Ovary (tissue), 9 donors: ENCODE data around the gene OR2L13. TPM values are rescaled to one million over a fixed set of nuclear protein-coding genes. Genes with fewer than 3 reads are reported as not detected.

Experiments used
- DNase-seq, 5 donors: peaks; one replicate each; pipeline ENCODE4 v3.0.0-alpha.2; 2019 to 2020
- H3K27ac ChIP-seq, 2 donors: fragments of 200-600 bp; one replicate each; pipeline versions ENCODE4 v1.5.1 to v1.8.0; 2019 to 2022
- H3K27me3 ChIP-seq: fragments of 200-600 bp; one replicate; pipeline ENCODE4 v1.8.0; 2022
- H3K36me3 ChIP-seq: fragments of 200-600 bp; sonication (generic); one replicate; pipeline ENCODE4 v1.5.1; 2019
- H3K4me1 ChIP-seq: one replicate; pipeline ENCODE4 v1.8.1; 2013; ENCODE audit warnings: mild to moderate bottlenecking, moderate library complexity; ENCODE audit not compliant: insufficient read depth
- H3K4me3 ChIP-seq: fragments of 200-600 bp; sonication (generic); one replicate; pipeline ENCODE4 v1.5.1; 2017
- H3K9me3 ChIP-seq, 2 donors: fragments of 200-600 bp in 1 of 2; sonication (generic) in 1 of 2; one replicate each; pipeline versions ENCODE4 v1.5.1 to v1.8.1; 2013 to 2019; ENCODE audit warnings: mild to moderate bottlenecking in 1 of 2, moderate library complexity in 1 of 2
- EP300 ChIP-seq: sonication (generic); formaldehyde crosslinking; IDR thresholded peaks from one replicate; pipeline ENCODE4 v1.6.1; 2017; ENCODE audit warnings: antibody characterized with exemption
- POLR2A ChIP-seq: fragments of 450-650 bp; IDR thresholded peaks from one replicate; pipeline ENCODE4 v1.6.1; 2017; ENCODE audit warnings: antibody characterized with exemption, mild to moderate bottlenecking, moderate library complexity
- WGBS, 3 donors: extraction: QIAGEN DNeasy Blood & Tissue Kit in 1 of 3; methylation state at CpG; one replicate each; pipeline versions ENCODE4 v1.1.5 to v1.1.7; 2013 to 2017; 5-methylcytosine and 5-hydroxymethylcytosine counted together
- intact Hi-C, 4 donors: fragments of 100-400 bp; cut with DNase I; formaldehyde crosslinking; loops; one replicate each; pipeline versions ENCODE4 v1.11.0 to v1.15.1; 2022 to 2023
- polyA plus RNA-seq, 2 donors: library from polyadenylated mRNA; stranded (reverse); fragments of 200-250 nt in 1 of 2; fragments of 350-450 nt in 1 of 2; fragmentation: Illumina TruSeq in 1 of 2; extraction: RNeasy Lipid Tissue Mini Kit (QIAGEN cat#74804) in 1 of 2; gene quantifications; one replicate each; pipeline ENCODE4 v1.2.3, GENCODE V29; 2013 to 2014
- small RNA-seq: library from RNA; depleted of rRNA; stranded (forward); fragments of <200 nt; gene quantifications from one replicate; pipeline ENCODE3, GENCODE V24; 2016
- total RNA-seq, 7 donors: library from RNA; depleted of rRNA in 2 of 7; stranded (reverse); fragments of >200 nt in 2 of 7; fragmentation: NEBNext Ultra II Directional in 3 of 7; extraction: Animal tissue kit (Norgen Biotek cat#: 25700) in 3 of 7; gene quantifications; one replicate each; pipeline versions ENCODE4 v1.1.0 to v1.2.4, GENCODE V29; 2016 to 2023
- TF ChIP-seq, protein P1 (sequence below), 3 donors: fragments of 450-650 bp in 2 of 3; fragments of 200-600 bp in 1 of 3; IDR thresholded peaks; one replicate each; pipeline versions ENCODE4 v1.5.1 to v1.8.0; 2016 to 2022; ENCODE audit warnings: antibody characterized with exemption in 3 of 3, mild to moderate bottlenecking in 1 of 3
- donor health status: DM: no; HTN: no; CAD: no; lungs with moderate emphysema.
- donor health status: DM: no; HTN: no; CAD: no.
- donor health status: Bipolar disorder and iron deficiency.
- donor health status: DM: yes; HTN: yes; CAD: no.
- donor health status: DM: no; HTN: no; CAD: no.
- donor health status: DM: yes; HTN: yes; CAD: no.

The OR2L13 gene
- total and polyA plus RNA-seq, 9 donors: 0.04 to 0.34 (median 0.24) TPM; not detected in 4

DNA sequence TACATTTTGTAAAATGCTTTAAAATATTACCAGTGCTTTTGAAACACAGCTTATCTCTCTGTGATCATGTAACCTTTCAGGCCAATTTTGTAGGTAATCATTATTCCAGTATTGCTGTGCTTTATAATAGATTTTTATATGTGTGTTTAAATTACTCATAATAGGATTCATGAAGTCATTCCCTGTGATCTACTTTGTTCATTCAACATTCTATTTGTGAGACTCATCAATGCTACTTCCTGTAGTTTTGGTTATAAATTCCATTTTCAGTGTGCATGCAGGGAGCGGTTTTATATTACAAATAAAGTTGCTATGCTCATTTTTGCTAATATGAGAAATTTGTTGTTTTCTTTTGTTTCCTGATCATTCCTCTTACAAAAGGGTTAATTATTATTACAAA lies 45.9 kb downstream of the OR2L13 start:
- TF ChIP-seq, protein P1, sequence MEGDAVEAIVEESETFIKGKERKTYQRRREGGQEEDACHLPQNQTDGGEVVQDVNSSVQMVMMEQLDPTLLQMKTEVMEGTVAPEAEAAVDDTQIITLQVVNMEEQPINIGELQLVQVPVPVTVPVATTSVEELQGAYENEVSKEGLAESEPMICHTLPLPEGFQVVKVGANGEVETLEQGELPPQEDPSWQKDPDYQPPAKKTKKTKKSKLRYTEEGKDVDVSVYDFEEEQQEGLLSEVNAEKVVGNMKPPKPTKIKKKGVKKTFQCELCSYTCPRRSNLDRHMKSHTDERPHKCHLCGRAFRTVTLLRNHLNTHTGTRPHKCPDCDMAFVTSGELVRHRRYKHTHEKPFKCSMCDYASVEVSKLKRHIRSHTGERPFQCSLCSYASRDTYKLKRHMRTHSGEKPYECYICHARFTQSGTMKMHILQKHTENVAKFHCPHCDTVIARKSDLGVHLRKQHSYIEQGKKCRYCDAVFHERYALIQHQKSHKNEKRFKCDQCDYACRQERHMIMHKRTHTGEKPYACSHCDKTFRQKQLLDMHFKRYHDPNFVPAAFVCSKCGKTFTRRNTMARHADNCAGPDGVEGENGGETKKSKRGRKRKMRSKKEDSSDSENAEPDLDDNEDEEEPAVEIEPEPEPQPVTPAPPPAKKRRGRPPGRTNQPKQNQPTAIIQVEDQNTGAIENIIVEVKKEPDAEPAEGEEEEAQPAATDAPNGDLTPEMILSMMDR (IDR thresholded peaks at IDR 0.05): no peak
- TF ChIP-seq EP300 (no peak), POLR2A (no peak)
- intact Hi-C loops: no loop called here
- Histone ChIP-seq H3K4me3 (no peak overlapping the region), H3K9me3 (no peaks in the 10 kb centered on the region), H3K27me3 (no peaks in the 10 kb centered on the region), H3K27ac (no peak overlapping the region), H3K4me1 (no peaks in the 10 kb centered on the region), H3K36me3 (no peaks in the 10 kb centered on the region)
- no peak for DNase-seq
- 66 to 67% (median 67%) methylated on average over 1 of the region's 1 CpG for WGBS, 3 donors

DNA sequence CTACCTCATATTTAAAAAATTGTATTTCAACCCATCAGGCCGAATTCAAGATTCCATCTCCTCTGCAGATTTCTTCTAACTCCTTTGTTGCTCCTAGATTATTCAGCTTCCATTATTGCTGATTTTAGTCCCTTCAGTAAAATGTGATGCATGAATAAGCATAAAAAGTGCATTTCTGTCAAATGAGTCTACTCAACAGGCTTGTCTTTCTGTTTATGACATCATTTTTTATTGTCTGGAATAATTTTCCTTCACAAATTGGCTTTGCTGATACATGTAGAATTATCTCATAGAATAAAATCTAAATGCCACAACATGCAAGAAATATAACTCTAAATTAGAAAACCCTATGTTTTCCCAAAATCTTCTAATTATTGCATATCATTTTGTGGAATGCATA lies 48.3 kb downstream of the OR2L13 start:
- Histone ChIP-seq H3K27me3 (no peaks in the 10 kb centered on the region), H3K36me3 (no peaks in the 10 kb centered on the region), H3K4me1 (no peaks in the 10 kb centered on the region), H3K9me3 (no peaks in the 10 kb centered on the region), H3K27ac (no peak overlapping the region), H3K4me3 (no peak overlapping the region)
- intact Hi-C loops: no loop called here
- no peak for DNase-seq
- TF ChIP-seq POLR2A (no peak), EP300 (no peak)
- TF ChIP-seq, protein P1 (IDR thresholded peaks at IDR 0.05): no peak
- WGBS, 3 donors: 42 to 47% (median 44%) methylated on average over 1 of the region's 1 CpG

GRCh38 chr1:248144513-248145198 lies 49.7 kb downstream of the OR2L13 start, which contains the start of gene OR2M5:
Gene OR2M5 (plus strand): TSS chr1:248145148. CDS start chr1:248145148, 0 bp downstream.
- TF ChIP-seq EP300: no peak
- TF ChIP-seq POLR2A: no peak
- TF ChIP-seq, protein P1 (IDR thresholded peaks at IDR 0.05): no peak
- WGBS, 3 donors: 84% methylated on average over 3 of the region's 3 CpGs
- Histone ChIP-seq H3K27me3 (no peaks in the 10 kb centered on the region), H3K27ac (no peak within 1 kb of the TSS), H3K4me3 (no peak within 1 kb of the TSS), H3K36me3 (no peaks in the 10 kb centered on the region), H3K9me3 (no peaks in the 10 kb centered on the region), H3K4me1 (no peaks in the 10 kb centered on the region)
- no peak for DNase-seq
- intact Hi-C loops: no loop called here

Small RNAs within 50 kb of the gene (small RNA-seq; reads per million reads assigned to genes)
- gene RF00019: not detected

Other genes with a start within 250 kb of the OR2L13 start
- 1 to 10 TPM in 1 of 7 donors, under 1 TPM in 6; 0.13 to 3.2 (median 0.41) TPM for gene TRIM58, start 238.0 kb upstream of the OR2L13 start, total RNA-seq
- under 1 TPM; 0.13 to 0.35 TPM for gene TRIM58, start 238.0 kb upstream of the OR2L13 start, polyA plus RNA-seq
- under 1 TPM in 2 of 7 donors, not detected in 5; 0.25 to 0.46 TPM for gene OR2W3, start 199.6 kb upstream of the OR2L13 start, total RNA-seq
- under 1 TPM in 1 of 2 donors, not detected in 1; 0.22 TPM for gene OR2W3, start 199.6 kb upstream of the OR2L13 start, polyA plus RNA-seq
- gene OR2T8, start 174.9 kb upstream of the OR2L13 start, total RNA-seq: not detected
- not detected for gene OR2T8, start 174.9 kb upstream of the OR2L13 start, polyA plus RNA-seq
- gene OR2AJ1, start 170.3 kb upstream of the OR2L13 start, total RNA-seq: not detected
- gene OR2AJ1, start 170.3 kb upstream of the OR2L13 start, polyA plus RNA-seq: not detected
- gene OR2L8, start 146.3 kb upstream of the OR2L13 start, total RNA-seq: under 1 TPM in 1 of 7 donors, not detected in 6; 0.34 TPM
- not detected for gene OR2L8, start 146.3 kb upstream of the OR2L13 start, polyA plus RNA-seq
- under 1 TPM in 2 of 7 donors, not detected in 5; 0.36 to 0.80 TPM for gene OR2AK2, start 130.0 kb upstream of the OR2L13 start, total RNA-seq
- not detected for gene OR2AK2, start 130.0 kb upstream of the OR2L13 start, polyA plus RNA-seq
- gene OR2L5, start 81.5 kb upstream of the OR2L13 start, total RNA-seq: under 1 TPM in 1 of 7 donors, not detected in 6; 0.23 TPM
- not detected for gene OR2L5, start 81.5 kb upstream of the OR2L13 start, polyA plus RNA-seq
- under 1 TPM in 5 of 7 donors, not detected in 2; 0.08 to 0.69 (median 0.17) TPM for gene OR2L2, start 65.1 kb upstream of the OR2L13 start, total RNA-seq
- gene OR2L2, start 65.1 kb upstream of the OR2L13 start, polyA plus RNA-seq: under 1 TPM in 1 of 2 donors, not detected in 1; 0.12 TPM
- under 1 TPM in 4 of 7 donors, not detected in 3; 0.08 to 0.24 (median 0.16) TPM for gene OR2L3, start 48.3 kb upstream of the OR2L13 start, total RNA-seq
- gene OR2L3, start 48.3 kb upstream of the OR2L13 start, polyA plus RNA-seq: not detected
- gene OR2M5, start 50.0 kb downstream of the OR2L13 start, total RNA-seq: not detected
- not detected for gene OR2M5, start 50.0 kb downstream of the OR2L13 start, polyA plus RNA-seq
- gene OR2M2, start 79.6 kb downstream of the OR2L13 start, total RNA-seq: not detected
- not detected for gene OR2M2, start 79.6 kb downstream of the OR2L13 start, polyA plus RNA-seq
- gene OR2M3, start 102.1 kb downstream of the OR2L13 start, total RNA-seq: under 1 TPM in 1 of 7 donors, not detected in 6; 0.11 TPM
- gene OR2M3, start 102.1 kb downstream of the OR2L13 start, polyA plus RNA-seq: not detected
- gene OR2M4, start 136.2 kb downstream of the OR2L13 start, total RNA-seq: under 1 TPM in 1 of 7 donors, not detected in 6; under 0.01 TPM
- gene OR2M4, start 136.2 kb downstream of the OR2L13 start, polyA plus RNA-seq: not detected
- gene OR2T33, start 182.8 kb downstream of the OR2L13 start, total RNA-seq: not detected
- not detected for gene OR2T33, start 182.8 kb downstream of the OR2L13 start, polyA plus RNA-seq
- gene OR2T12, start 208.2 kb downstream of the OR2L13 start, total RNA-seq: not detected
- gene OR2T12, start 208.2 kb downstream of the OR2L13 start, polyA plus RNA-seq: not detected
- gene OR2M7, start 229.4 kb downstream of the OR2L13 start, total RNA-seq: not detected
- not detected for gene OR2M7, start 229.4 kb downstream of the OR2L13 start, polyA plus RNA-seq